Parathyroid adenoma (tissue), 2 donors: Measurements from ENCODE around the gene CHCHD3.

ENCODE experiments used
- H2AFZ ChIP-seq: fragments of 300-600 bp; sonication (generic); one replicate; pipeline ENCODE4 v1.7.0; 2017; ENCODE audit warnings: antibody characterized with exemption, mild to moderate bottlenecking
- H3K27ac ChIP-seq: fragments of 300-600 bp; sonication (generic); one replicate; pipeline ENCODE4 v1.7.0; 2017
- H3K27me3 ChIP-seq: fragments of 300-600 bp; sonication (generic); one replicate; pipeline ENCODE4 v1.7.0; 2017; ENCODE audit warnings: low read length; ENCODE audit not compliant: control insufficient read depth, insufficient read depth
- H3K36me3 ChIP-seq: fragments of 300-600 bp; sonication (generic); one replicate; pipeline ENCODE4 v1.7.0; 2017; ENCODE audit warnings: low read length; ENCODE audit not compliant: control insufficient read depth, insufficient read depth
- H3K4me1 ChIP-seq: fragments of 300-600 bp; sonication (generic); one replicate; pipeline ENCODE4 v1.7.0; 2017; ENCODE audit warnings: control low read depth
- H3K4me2 ChIP-seq: fragments of 300-600 bp; sonication (generic); one replicate; pipeline ENCODE4 v1.7.0; 2017; ENCODE audit warnings: low read length
- H3K4me3 ChIP-seq: fragments of 300-600 bp; sonication (generic); one replicate; pipeline ENCODE4 v1.7.0; 2017; ENCODE audit warnings: low read depth, low read length
- H3K79me2 ChIP-seq: fragments of 300-600 bp; sonication (generic); one replicate; pipeline ENCODE4 v1.7.0; 2017; ENCODE audit warnings: control low read depth
- H3K9ac ChIP-seq: fragments of 300-600 bp; sonication (generic); one replicate; pipeline ENCODE4 v1.7.0; 2017; ENCODE audit warnings: mild to moderate bottlenecking
- H3K9me3 ChIP-seq: fragments of 300-600 bp; sonication (generic); one replicate; pipeline ENCODE4 v1.7.0; 2017; ENCODE audit warnings: low read length; ENCODE audit not compliant: control insufficient read depth
- CTCF ChIP-seq: fragments of 300-600 bp; sonication (generic); IDR thresholded peaks from one replicate; pipeline ENCODE4 v1.7.0; 2017; ENCODE audit warnings: antibody characterized with exemption, mild to moderate bottlenecking
- donor health status: primary hyperparathyroidism.

The CHCHD3 gene

GRCh38 chr7:133054162-133054840 is 27.6 kb downstream of the CHCHD3 start:
- H3K27ac ChIP-seq = no peak overlapping the region
- H2AFZ ChIP-seq = no peak overlapping the region
- no peak overlapping the region for H3K4me2 ChIP-seq
- TF ChIP-seq CTCF = no peak
- no peak overlapping the region for H3K9ac ChIP-seq
- no peaks in the 10 kb centered on the region for H3K27me3 ChIP-seq
- H3K9me3 ChIP-seq = no peaks in the 10 kb centered on the region
- H3K4me3 ChIP-seq = no peak overlapping the region
- H3K36me3 ChIP-seq = no peaks in the 10 kb centered on the region
- peaks cover 32% of the 10 kb centered on the region for H3K79me2 ChIP-seq
- H3K4me1 ChIP-seq = peaks cover 6% of the 10 kb centered on the region

- no peak for TF ChIP-seq CTCF
- H3K9me3 ChIP-seq = no peaks in the 10 kb centered on the region
- H3K27ac ChIP-seq = no peak overlapping the region
Measured at GRCh38 chr7:133053321-133053891, 28.5 kb downstream of the CHCHD3 start.

GRCh38 chr7:133052826-133053225 is 29.1 kb downstream of the CHCHD3 start:
- Histone ChIP-seq H3K4me1 (peaks cover 6% of the 10 kb centered on the region), H3K27ac (no peak overlapping the region), H3K27me3 (no peaks in the 10 kb centered on the region), H3K9me3 (no peaks in the 10 kb centered on the region), H3K36me3 (no peaks in the 10 kb centered on the region), H3K4me3 (no peak overlapping the region), H3K4me2 (no peak overlapping the region), H2AFZ (no peak overlapping the region), H3K9ac (no peak overlapping the region), H3K79me2 (peaks cover 32% of the 10 kb centered on the region)
- TF ChIP-seq CTCF = no peak

More at GRCh38 chr7:133053321-133053891, 28.5 kb downstream of the CHCHD3 start:
- Histone ChIP-seq H3K9ac (no peak overlapping the region), H3K4me1 (peaks cover 6% of the 10 kb centered on the region), H3K4me2 (no peak overlapping the region), H3K79me2 (peaks cover 28% of the 10 kb centered on the region), H2AFZ (no peak overlapping the region), H3K27me3 (no peaks in the 10 kb centered on the region), H3K36me3 (no peaks in the 10 kb centered on the region), H3K4me3 (no peak overlapping the region)

GRCh38 chr7:133052401-133052756 is 29.5 kb downstream of the CHCHD3 start:
- Histone ChIP-seq H3K9ac (no peak overlapping the region), H3K4me2 (no peak overlapping the region), H3K79me2 (peaks cover 35% of the 10 kb centered on the region), H3K27me3 (no peaks in the 10 kb centered on the region), H2AFZ (no peak overlapping the region), H3K4me1 (peaks cover 6% of the 10 kb centered on the region), H3K9me3 (no peaks in the 10 kb centered on the region), H3K27ac (no peak overlapping the region), H3K36me3 (no peaks in the 10 kb centered on the region), H3K4me3 (no peak overlapping the region)
- TF ChIP-seq CTCF = no peak
